ENCODE results near the gene PRTFDC1.

The PRTFDC1 gene

GRCh38 chr10:24884793-24885192 lies 67.6 kb downstream of the PRTFDC1 start:
- H3K27ac ChIP-seq (ENCODE audit: low read depth, low read length), result no peak overlapping the region
- no peaks in the 10 kb centered on the region for H3K36me3 ChIP-seq (ENCODE audit: low read length)
- H3F3A ChIP-seq (ENCODE audit: insufficient read depth), result no peaks in the 10 kb centered on the region
- no peaks in the 10 kb centered on the region for H3K27me3 ChIP-seq (ENCODE audit: low read length)
- H3K9ac ChIP-seq (ENCODE audit: low read length), result no peak overlapping the region
- no peaks in the 10 kb centered on the region for H3K9me2 ChIP-seq (replicated peaks; ENCODE audit: insufficient read depth, low read length)
- H4K20me1 ChIP-seq (ENCODE audit: low read depth, low read length), result no peaks in the 10 kb centered on the region
- no peaks in the 10 kb centered on the region for H3K79me2 ChIP-seq (ENCODE audit: insufficient read depth, low read length)
- no peak overlapping the region for H2AFZ ChIP-seq (ENCODE audit: low read depth, low read length, severe bottlenecking)
- H3K9me3 ChIP-seq (ENCODE audit: insufficient read depth, low read length), result no peaks in the 10 kb centered on the region
- no peak overlapping the region for H3K4me3 ChIP-seq (ENCODE audit: insufficient read depth, low read length, poor library complexity, severe bottlenecking)
- H3K4me2 ChIP-seq (ENCODE audit: low read depth, low read length, poor library complexity, severe bottlenecking), result no peak overlapping the region
- no peak for TF ChIP-seq EZH2phosphoT487 (conservative IDR thresholded peaks at IDR 0.05; ENCODE audit: low read length)
- TF ChIP-seq CTCF (IDR thresholded peaks at IDR 0.05; ENCODE audit: insufficient read depth, low read length, poor library complexity, severe bottlenecking), result no peak

DNA sequence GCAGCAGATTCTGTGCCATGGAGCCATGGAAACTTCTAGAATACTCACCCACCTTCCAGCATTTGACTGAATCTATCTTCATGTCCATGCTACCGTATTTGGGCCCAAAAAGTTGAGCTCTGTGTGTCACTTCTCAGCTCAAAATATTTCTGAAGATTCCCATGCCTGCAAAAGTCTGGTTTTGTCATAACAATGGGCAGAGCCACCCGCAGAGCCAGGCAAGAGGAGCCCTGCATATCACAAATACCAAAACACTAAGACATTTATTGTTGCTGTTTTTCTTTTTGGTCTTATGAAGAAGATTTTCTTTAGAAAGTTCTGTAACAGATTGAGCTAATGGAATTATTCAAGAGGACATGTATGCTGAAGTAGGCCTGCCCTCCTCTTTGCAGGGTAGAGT lies 68.1 kb downstream of the PRTFDC1 start:
- H3K27ac ChIP-seq (ENCODE audit: low read depth, low read length), result no peak overlapping the region
- H2AFZ ChIP-seq (ENCODE audit: low read depth, low read length, severe bottlenecking), result no peak overlapping the region
- no peaks in the 10 kb centered on the region for H3K9me3 ChIP-seq (ENCODE audit: insufficient read depth, low read length)
- H3K36me3 ChIP-seq (ENCODE audit: low read length), result no peaks in the 10 kb centered on the region
- H3K79me2 ChIP-seq (ENCODE audit: insufficient read depth, low read length), result no peaks in the 10 kb centered on the region
- no peak overlapping the region for H3K4me3 ChIP-seq (ENCODE audit: insufficient read depth, low read length, poor library complexity, severe bottlenecking)
- no peak for TF ChIP-seq EZH2phosphoT487 (conservative IDR thresholded peaks at IDR 0.05; ENCODE audit: low read length)
- TF ChIP-seq CTCF (IDR thresholded peaks at IDR 0.05; ENCODE audit: insufficient read depth, low read length, poor library complexity, severe bottlenecking), result no peak
- no peak overlapping the region for H3K9ac ChIP-seq (ENCODE audit: low read length)
- H3K4me2 ChIP-seq (ENCODE audit: low read depth, low read length, poor library complexity, severe bottlenecking), result no peak overlapping the region
- H4K20me1 ChIP-seq (ENCODE audit: low read depth, low read length), result no peaks in the 10 kb centered on the region
- H3K9me2 ChIP-seq (replicated peaks; ENCODE audit: insufficient read depth, low read length), result no peaks in the 10 kb centered on the region
- no peaks in the 10 kb centered on the region for H3K27me3 ChIP-seq (ENCODE audit: low read length)
- no peaks in the 10 kb centered on the region for H3F3A ChIP-seq (ENCODE audit: insufficient read depth)

- H3K79me2 ChIP-seq (ENCODE audit: insufficient read depth, low read length), result no peaks in the 10 kb centered on the region
- H3K36me3 ChIP-seq (ENCODE audit: low read length), result no peaks in the 10 kb centered on the region
- no peak overlapping the region for H3K4me2 ChIP-seq (ENCODE audit: low read depth, low read length, poor library complexity, severe bottlenecking)
- TF ChIP-seq CTCF (IDR thresholded peaks at IDR 0.05; ENCODE audit: insufficient read depth, low read length, poor library complexity, severe bottlenecking) (no peak), EZH2phosphoT487 (conservative IDR thresholded peaks at IDR 0.05; ENCODE audit: low read length) (no peak)
- H4K20me1 ChIP-seq (ENCODE audit: low read depth, low read length), result no peaks in the 10 kb centered on the region
- H3K9me2 ChIP-seq (replicated peaks; ENCODE audit: insufficient read depth, low read length), result no peaks in the 10 kb centered on the region
- no peaks in the 10 kb centered on the region for H3F3A ChIP-seq (ENCODE audit: insufficient read depth)
- no peaks in the 10 kb centered on the region for H3K27me3 ChIP-seq (ENCODE audit: low read length)
- H3K4me3 ChIP-seq (ENCODE audit: insufficient read depth, low read length, poor library complexity, severe bottlenecking), result no peak overlapping the region
- H3K9ac ChIP-seq (ENCODE audit: low read length), result no peak overlapping the region
- H3K27ac ChIP-seq (ENCODE audit: low read depth, low read length), result no peak overlapping the region
- no peak overlapping the region for H2AFZ ChIP-seq (ENCODE audit: low read depth, low read length, severe bottlenecking)
- no peaks in the 10 kb centered on the region for H3K9me3 ChIP-seq (ENCODE audit: insufficient read depth, low read length)
Observed at GRCh38 chr10:24883176-24883575, 69.2 kb downstream of the PRTFDC1 start.
